ENCODE data around the gene EPB41L4B.

DNA sequence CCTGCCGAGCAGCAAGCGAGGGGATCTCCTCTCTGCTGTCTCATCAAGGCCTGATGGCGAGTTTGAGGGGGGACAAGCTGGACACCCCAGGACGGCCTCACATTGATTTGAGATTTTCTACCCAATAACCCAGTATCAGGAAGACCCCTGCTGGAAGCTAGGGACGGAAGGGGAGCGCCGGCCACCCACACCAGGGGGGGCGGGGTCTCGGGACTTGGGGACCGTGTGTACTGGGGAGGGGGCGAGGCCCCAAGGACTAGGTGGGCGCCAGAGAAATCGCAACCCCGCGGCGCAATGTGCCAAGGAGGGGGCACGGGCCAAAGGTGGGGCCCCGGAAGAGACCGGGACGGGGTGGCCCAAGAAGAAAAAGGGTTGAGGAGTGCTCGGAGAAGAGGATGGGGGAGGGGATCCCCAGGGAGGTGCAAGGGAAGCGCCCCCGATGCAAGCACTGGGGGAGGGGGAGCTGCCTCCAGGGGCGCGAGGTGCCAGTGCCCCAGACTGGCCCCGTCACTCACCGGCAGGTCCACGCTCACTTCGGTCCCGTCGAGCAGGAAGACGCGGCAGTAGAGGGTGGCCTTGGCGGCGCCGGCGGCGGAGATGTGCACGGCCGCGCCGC lies 1.1 kb downstream of the EPB41L4B start:
- no peak for TF ChIP-seq POLR2AphosphoS5 (IDR thresholded peaks at IDR 0.05; ENCODE audit: low read depth, low read length)
- TF ChIP-seq POLR2A (IDR thresholded peaks at IDR 0.05; ENCODE audit: low read depth, low read length): no peak
